ENCODE results near the gene SHISA4.
"Not testable (repeated sequence)": the region's sequence is repeated elsewhere in the genome, so short reads cannot be mapped to it uniquely, and the experiment has no call there.

The SHISA4 gene

GRCh38 chr1:201888282-201889089, at the start of gene SHISA4:
SHISA4 (plus strand) TSS chr1:201888898; CDS start chr1:201888995, 97 bp downstream.
- no peak for DNase-seq (ENCODE audit: low read depth in 1 of 2, low spot score in 1 of 2)

GRCh38 chr1:201839089-201839488, 49.6 kb upstream of the SHISA4 start:
- DNase-seq (ENCODE audit: low read depth in 1 of 2, low spot score in 1 of 2), result not testable (repeated sequence)

GRCh38 chr1:201840055-201840454, 48.6 kb upstream of the SHISA4 start:
- no peak for DNase-seq (ENCODE audit: low read depth in 1 of 2, low spot score in 1 of 2)

GRCh38 chr1:201840490-201840889, 48.2 kb upstream of the SHISA4 start:
- no peak for DNase-seq (ENCODE audit: low read depth in 1 of 2, low spot score in 1 of 2)

- no peak for DNase-seq (ENCODE audit: low read depth in 1 of 2, low spot score in 1 of 2)
Observed at GRCh38 chr1:201841265-201841912, 47.3 kb upstream of the SHISA4 start.

- no peak for DNase-seq (ENCODE audit: low read depth in 1 of 2, low spot score in 1 of 2)
Observed at GRCh38 chr1:201842472-201843027, 46.1 kb upstream of the SHISA4 start.

- DNase-seq (ENCODE audit: low read depth in 1 of 2, low spot score in 1 of 2), result no peak
Observed at GRCh38 chr1:201845331-201846083, 43.2 kb upstream of the SHISA4 start.

- no peak for DNase-seq (ENCODE audit: low read depth in 1 of 2, low spot score in 1 of 2)
Observed at GRCh38 chr1:201847150-201847549, 41.5 kb upstream of the SHISA4 start.

- DNase-seq (ENCODE audit: low read depth in 1 of 2, low spot score in 1 of 2), result no peak
Observed at GRCh38 chr1:201848230-201848629, 40.5 kb upstream of the SHISA4 start.

GRCh38 chr1:201849372-201850052, 39.2 kb upstream of the SHISA4 start:
- no peak for DNase-seq (ENCODE audit: low read depth in 1 of 2, low spot score in 1 of 2)

GRCh38 chr1:201850053-201850397, 38.7 kb upstream of the SHISA4 start:
- DNase-seq (ENCODE audit: low read depth in 1 of 2, low spot score in 1 of 2), result no peak

- no peak for DNase-seq (ENCODE audit: low read depth in 1 of 2, low spot score in 1 of 2)
Observed at GRCh38 chr1:201851949-201852348, 36.7 kb upstream of the SHISA4 start.

- DNase-seq (ENCODE audit: low read depth in 1 of 2, low spot score in 1 of 2), result not testable (repeated sequence)
Observed at GRCh38 chr1:201856722-201857121, 32.0 kb upstream of the SHISA4 start.

GRCh38 chr1:201859424-201859823, 29.3 kb upstream of the SHISA4 start:
- no peak for DNase-seq (ENCODE audit: low read depth in 1 of 2, low spot score in 1 of 2)

- no peak for DNase-seq (ENCODE audit: low read depth in 1 of 2, low spot score in 1 of 2)
Observed at GRCh38 chr1:201861448-201861847, 27.2 kb upstream of the SHISA4 start.

GRCh38 chr1:201870397-201870796, 18.3 kb upstream of the SHISA4 start:
- DNase-seq (ENCODE audit: low read depth in 1 of 2, low spot score in 1 of 2), result no peak

- DNase-seq (ENCODE audit: low read depth in 1 of 2, low spot score in 1 of 2), result no peak
Observed at GRCh38 chr1:201874672-201875071, 14.0 kb upstream of the SHISA4 start.

GRCh38 chr1:201876148-201876818, 12.4 kb upstream of the SHISA4 start:
- DNase-seq (ENCODE audit: low read depth in 1 of 2, low spot score in 1 of 2), result no peak

GRCh38 chr1:201877877-201878401, 10.8 kb upstream of the SHISA4 start:
- no peak for DNase-seq (ENCODE audit: low read depth in 1 of 2, low spot score in 1 of 2)

- DNase-seq (ENCODE audit: low read depth in 1 of 2, low spot score in 1 of 2), result no peak
Observed at GRCh38 chr1:201880928-201881571, 7.6 kb upstream of the SHISA4 start.
